Skeletal muscle tissue (tissue), 4 donors: Measurements from ENCODE around the gene FAM151A. TPM values are rescaled to one million over a fixed set of nuclear protein-coding genes. Genes with fewer than 3 reads are reported as not detected.

Experiments
- H3K27ac ChIP-seq: one replicate; pipeline ENCODE4 v1.7.0; 2013; ENCODE audit warnings: mild to moderate bottlenecking, low read depth, low read length, inconsistent platforms
- H3K27me3 ChIP-seq, 3 donors: one replicate each; pipeline ENCODE4 v1.7.0; 2013; ENCODE audit warnings: low read length in 3 of 3; ENCODE audit not compliant: control insufficient read depth in 3 of 3, insufficient read depth in 3 of 3
- H3K36me3 ChIP-seq, 3 donors: one replicate each; pipeline ENCODE4 v1.7.0; 2013; ENCODE audit warnings: low read length in 3 of 3; ENCODE audit not compliant: control insufficient read depth in 3 of 3, insufficient read depth in 3 of 3
- H3K4me1 ChIP-seq, 3 donors: one replicate each; pipeline ENCODE4 v1.7.0; 2013; ENCODE audit warnings: low read length in 3 of 3, mild to moderate bottlenecking in 3 of 3; ENCODE audit not compliant: control insufficient read depth in 3 of 3, insufficient read depth in 3 of 3
- H3K4me3 ChIP-seq, 3 donors: one replicate each; pipeline ENCODE4 v1.7.0; 2013; ENCODE audit warnings: low read length in 3 of 3
- H3K9ac ChIP-seq, 3 donors: one replicate each; pipeline ENCODE4 v1.7.0; 2013; ENCODE audit warnings: low read length in 3 of 3, mild to moderate bottlenecking in 3 of 3, moderate library complexity in 2 of 3, low read depth in 1 of 3
- H3K9me3 ChIP-seq, 3 donors: one replicate each; pipeline ENCODE4 v1.7.0; 2013; ENCODE audit warnings: low read length in 3 of 3; ENCODE audit not compliant: control insufficient read depth in 3 of 3
- total RNA-seq: library from RNA; depleted of rRNA; stranded (reverse); fragments of >200 nt; gene quantifications from one replicate; pipeline ENCODE4 v1.2.3, GENCODE V29; 2014
- donor health status: Osteomylitis.

FAM151A gene
- total RNA-seq, 1 donor from 2014 or later = not detected

GRCh38 chr1:54595956-54596498 lies 27.3 kb downstream of the FAM151A start:
- Histone ChIP-seq H3K27ac (no peak overlapping the region), H3K36me3 (peaks cover 4 to 63% (median 56%) of the 10 kb centered on the region in 3 donors), H3K4me3 (no peak overlapping the region)

GRCh38 chr1:54594463-54594862 lies 28.9 kb downstream of the FAM151A start:
- H3K4me3 ChIP-seq = no peak overlapping the region
- peaks cover 4 to 54% (median 49%) of the 10 kb centered on the region in 3 donors for H3K36me3 ChIP-seq
- H3K27me3 ChIP-seq = no peaks in the 10 kb centered on the region
- peaks cover 0 to 11% (median 3%) of the 10 kb centered on the region in 3 donors for H3K4me1 ChIP-seq
- H3K9ac ChIP-seq = no peak overlapping the region
- no peaks in the 10 kb centered on the region for H3K9me3 ChIP-seq
- H3K27ac ChIP-seq = no peak overlapping the region

More at GRCh38 chr1:54595956-54596498, 27.3 kb downstream of the FAM151A start:
- H3K9me3 ChIP-seq = no peaks in the 10 kb centered on the region
- no peak overlapping the region for H3K9ac ChIP-seq
- H3K4me1 ChIP-seq = peaks cover 0 to 11% (median 3%) of the 10 kb centered on the region in 3 donors
- H3K27me3 ChIP-seq = no peaks in the 10 kb centered on the region

GRCh38 chr1:54593571-54594160 lies 29.7 kb downstream of the FAM151A start:
- Histone ChIP-seq H3K36me3 (peaks cover 4 to 50% (median 45%) of the 10 kb centered on the region in 3 donors), H3K27me3 (no peaks in the 10 kb centered on the region), H3K4me1 (peaks cover 0 to 11% (median 3%) of the 10 kb centered on the region in 3 donors), H3K9ac (no peak overlapping the region), H3K9me3 (no peaks in the 10 kb centered on the region), H3K4me3 (no peak overlapping the region), H3K27ac (no peak overlapping the region)

GRCh38 chr1:54591127-54591756 lies 32.1 kb downstream of the FAM151A start:
- Histone ChIP-seq H3K4me3 (no peak overlapping the region), H3K9ac (no peak overlapping the region), H3K9me3 (no peaks in the 10 kb centered on the region), H3K27ac (no peak overlapping the region), H3K36me3 (peaks cover 0 to 43% (median 29%) of the 10 kb centered on the region in 3 donors), H3K4me1 (peaks cover 3 to 18% (median 7%) of the 10 kb centered on the region in 3 donors), H3K27me3 (no peaks in the 10 kb centered on the region)

- Histone ChIP-seq H3K27ac (no peak overlapping the region), H3K36me3 (peaks cover 0 to 28% (median 9%) of the 10 kb centered on the region in 3 donors), H3K9me3 (no peaks in the 10 kb centered on the region), H3K4me1 (peaks cover 23 to 36% (median 36%) of the 10 kb centered on the region in 3 donors), H3K4me3 (no peak overlapping the region), H3K27me3 (no peaks in the 10 kb centered on the region), H3K9ac (no peak overlapping the region)
Observed at GRCh38 chr1:54588377-54588776, 34.9 kb downstream of the FAM151A start.

- Histone ChIP-seq H3K9ac (peak overlapping the region; percentile 16 to 86 (median 63)), H3K4me3 (peak overlapping the region in 1 of 3 donors; percentile 35), H3K27ac (peak overlapping the region; percentile 90), H3K36me3 (peaks cover 0 to 18% (median 0%) of the 10 kb centered on the region in 3 donors), H3K27me3 (no peaks in the 10 kb centered on the region), H3K4me1 (peaks cover 52 to 64% (median 60%) of the 10 kb centered on the region in 3 donors), H3K9me3 (no peaks in the 10 kb centered on the region)
Observed at GRCh38 chr1:54585181-54586066, 37.9 kb downstream of the FAM151A start.

GRCh38 chr1:54584575-54584974 lies 38.8 kb downstream of the FAM151A start:
- Histone ChIP-seq H3K27ac (peak overlapping the region; percentile 90), H3K4me1 (peaks cover 54 to 72% (median 68%) of the 10 kb centered on the region in 3 donors), H3K9ac (peak overlapping the region in 1 of 3 donors; percentile 86), H3K9me3 (no peaks in the 10 kb centered on the region), H3K4me3 (peak overlapping the region in 1 of 3 donors; percentile 35), H3K27me3 (no peaks in the 10 kb centered on the region), H3K36me3 (peaks cover 0 to 14% (median 0%) of the 10 kb centered on the region in 3 donors)

GRCh38 chr1:54583871-54584270 lies 39.5 kb downstream of the FAM151A start:
- Histone ChIP-seq H3K4me3 (peak overlapping the region in 1 of 3 donors; percentile 29), H3K4me1 (peaks cover 54 to 80% (median 75%) of the 10 kb centered on the region in 3 donors), H3K27ac (peak overlapping the region; percentile 90), H3K27me3 (no peaks in the 10 kb centered on the region), H3K9me3 (no peaks in the 10 kb centered on the region), H3K9ac (peak overlapping the region in 1 of 3 donors; percentile 86), H3K36me3 (peaks cover 0 to 14% (median 0%) of the 10 kb centered on the region in 3 donors)

- no peaks in the 10 kb centered on the region for H3K27me3 ChIP-seq
- peak overlapping the region in 2 of 3 donors; percentile 11 to 86 for H3K9ac ChIP-seq
- H3K4me3 ChIP-seq = peak overlapping the region in 1 of 3 donors; percentile 29
- peaks cover 54 to 82% (median 79%) of the 10 kb centered on the region in 3 donors for H3K4me1 ChIP-seq
- peaks cover 0 to 11% (median 0%) of the 10 kb centered on the region in 3 donors for H3K36me3 ChIP-seq
- no peaks in the 10 kb centered on the region for H3K9me3 ChIP-seq
- H3K27ac ChIP-seq = peak overlapping the region; percentile 90
Observed at GRCh38 chr1:54583307-54583686, 40.0 kb downstream of the FAM151A start.
